ENCODE results near the gene ZNF831. TPM values are rescaled to one million over a fixed set of nuclear protein-coding genes. Genes with fewer than 3 reads are reported as not detected.

The ZNF831 gene
- total RNA-seq, 1 donor from 2014 or later = not detected

DNA sequence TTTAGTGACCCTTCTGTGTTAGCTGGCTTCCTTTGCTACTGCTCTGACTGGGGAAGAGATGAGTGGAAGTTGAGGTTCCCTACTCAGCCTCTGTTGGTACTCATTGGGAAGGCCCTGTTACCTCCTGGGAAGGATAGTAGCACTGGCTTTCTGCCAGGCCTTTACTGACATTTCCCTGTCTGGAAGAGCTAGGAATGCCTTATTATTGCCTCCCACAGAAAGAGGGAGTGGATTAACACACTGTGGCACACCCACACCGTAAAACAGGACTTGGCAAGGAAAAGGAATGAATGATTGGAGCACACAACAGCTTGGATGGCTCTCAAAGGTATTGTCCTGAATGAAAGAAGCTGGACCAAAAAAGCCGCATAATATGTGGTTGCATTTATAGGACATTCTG is 12.2 kb downstream of the ZNF831 start:
- Mint-ChIP-seq H3K27ac (ENCODE audit: unreplicated experiment) (no peak overlapping the region), H3K27me3 (ENCODE audit: low read depth, unreplicated experiment) (peaks cover 33% of the 10 kb centered on the region)
- no peaks in the 10 kb centered on the region for H3K9me3 ChIP-seq (ENCODE audit: insufficient read depth, low read depth, low read length)

DNA sequence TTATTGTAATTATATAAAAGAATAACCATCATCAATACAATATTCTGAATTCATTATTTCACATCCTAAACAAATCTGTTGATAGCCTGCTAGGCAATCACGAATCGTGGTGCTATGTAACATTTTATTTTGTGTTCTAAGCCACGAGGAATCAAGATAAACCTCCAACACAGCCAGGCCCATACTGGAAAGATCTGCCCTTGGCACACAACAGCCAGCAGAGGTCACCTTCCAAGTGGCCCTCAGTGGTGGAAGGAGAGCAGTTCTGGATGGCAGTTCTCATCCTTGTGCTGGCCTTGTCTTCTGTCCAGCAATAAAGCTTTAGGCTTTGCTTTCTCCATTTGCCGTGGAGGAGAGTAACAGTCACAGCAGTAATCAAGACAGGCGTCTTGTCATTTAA is 13.2 kb downstream of the ZNF831 start:
- H3K27me3 ChIP-seq (ENCODE audit: insufficient read depth, low read length) = no peaks in the 10 kb centered on the region
- Mint-ChIP-seq H3K27ac (ENCODE audit: unreplicated experiment) (no peak overlapping the region), H3K36me3 (ENCODE audit: low read depth, unreplicated experiment) (no peaks in the 10 kb centered on the region), H3K27me3 (ENCODE audit: low read depth, unreplicated experiment) (peaks cover 25% of the 10 kb centered on the region), H3K4me3 (ENCODE audit: unreplicated experiment) (no peak overlapping the region), H3K4me1 (ENCODE audit: low read depth, unreplicated experiment) (no peaks in the 10 kb centered on the region), H3K9me3 (ENCODE audit: unreplicated experiment) (peaks cover 8% of the 10 kb centered on the region)
- no peaks in the 10 kb centered on the region for H3K79me2 ChIP-seq (ENCODE audit: insufficient read depth, low read length)
- H3K4me1 ChIP-seq (ENCODE audit: insufficient read depth, low read length) = no peaks in the 10 kb centered on the region
- H3K36me3 ChIP-seq (ENCODE audit: insufficient read depth, low read length) = no peaks in the 10 kb centered on the region
- no peaks in the 10 kb centered on the region for H4K20me1 ChIP-seq (ENCODE audit: insufficient read depth, low read length)
- no peak overlapping the region for H3K27ac ChIP-seq (ENCODE audit: low read depth, low read length)
- no peak overlapping the region for H3K4me2 ChIP-seq (ENCODE audit: low read length)
- H2AFZ ChIP-seq (ENCODE audit: low read depth, low read length) = no peak overlapping the region
- no peak for DNase-seq (ENCODE audit: low read depth)
- TF ChIP-seq, protein P1, sequence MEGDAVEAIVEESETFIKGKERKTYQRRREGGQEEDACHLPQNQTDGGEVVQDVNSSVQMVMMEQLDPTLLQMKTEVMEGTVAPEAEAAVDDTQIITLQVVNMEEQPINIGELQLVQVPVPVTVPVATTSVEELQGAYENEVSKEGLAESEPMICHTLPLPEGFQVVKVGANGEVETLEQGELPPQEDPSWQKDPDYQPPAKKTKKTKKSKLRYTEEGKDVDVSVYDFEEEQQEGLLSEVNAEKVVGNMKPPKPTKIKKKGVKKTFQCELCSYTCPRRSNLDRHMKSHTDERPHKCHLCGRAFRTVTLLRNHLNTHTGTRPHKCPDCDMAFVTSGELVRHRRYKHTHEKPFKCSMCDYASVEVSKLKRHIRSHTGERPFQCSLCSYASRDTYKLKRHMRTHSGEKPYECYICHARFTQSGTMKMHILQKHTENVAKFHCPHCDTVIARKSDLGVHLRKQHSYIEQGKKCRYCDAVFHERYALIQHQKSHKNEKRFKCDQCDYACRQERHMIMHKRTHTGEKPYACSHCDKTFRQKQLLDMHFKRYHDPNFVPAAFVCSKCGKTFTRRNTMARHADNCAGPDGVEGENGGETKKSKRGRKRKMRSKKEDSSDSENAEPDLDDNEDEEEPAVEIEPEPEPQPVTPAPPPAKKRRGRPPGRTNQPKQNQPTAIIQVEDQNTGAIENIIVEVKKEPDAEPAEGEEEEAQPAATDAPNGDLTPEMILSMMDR (IDR thresholded peaks at IDR 0.05; ENCODE audit: insufficient read depth, low read depth, low read length) = no peak
- no peak for TF ChIP-seq EZH2 (IDR thresholded peaks at IDR 0.05; ENCODE audit: insufficient read depth, low read length)
- H3K4me3 ChIP-seq (ENCODE audit: insufficient read depth, low read depth, low read length) = no peak overlapping the region
- no peak overlapping the region for H3K9ac ChIP-seq (ENCODE audit: low read length)
- H3K9me3 ChIP-seq (ENCODE audit: insufficient read depth, low read depth, low read length) = no peaks in the 10 kb centered on the region
- FAIRE-seq = no peak

More for the DNA sequence above, 12.2 kb downstream of the ZNF831 start:
- no peaks in the 10 kb centered on the region for H3K4me1 ChIP-seq (ENCODE audit: insufficient read depth, low read length)
- no peaks in the 10 kb centered on the region for H4K20me1 ChIP-seq (ENCODE audit: insufficient read depth, low read length)
- H3K4me1 Mint-ChIP-seq (ENCODE audit: low read depth, unreplicated experiment) = no peaks in the 10 kb centered on the region
- no peak overlapping the region for H3K9ac ChIP-seq (ENCODE audit: low read length)
- FAIRE-seq = no peak
- H3K79me2 ChIP-seq (ENCODE audit: insufficient read depth, low read length) = no peaks in the 10 kb centered on the region
- H3K27me3 ChIP-seq (ENCODE audit: insufficient read depth, low read length) = no peaks in the 10 kb centered on the region
- no peaks in the 10 kb centered on the region for H3K36me3 ChIP-seq (ENCODE audit: insufficient read depth, low read length)
- no peak overlapping the region for H2AFZ ChIP-seq (ENCODE audit: low read depth, low read length)
- H3K4me3 ChIP-seq (ENCODE audit: insufficient read depth, low read depth, low read length) = no peak overlapping the region
- no peak for DNase-seq (ENCODE audit: low read depth)
- no peaks in the 10 kb centered on the region for H3K36me3 Mint-ChIP-seq (ENCODE audit: low read depth, unreplicated experiment)
- H3K27ac ChIP-seq (ENCODE audit: low read depth, low read length) = no peak overlapping the region
- no peak overlapping the region for H3K4me2 ChIP-seq (ENCODE audit: low read length)
- peaks cover 2% of the 10 kb centered on the region for H3K9me3 Mint-ChIP-seq (ENCODE audit: unreplicated experiment)
- H3K4me3 Mint-ChIP-seq (ENCODE audit: unreplicated experiment) = no peak overlapping the region
- TF ChIP-seq, protein P1 (IDR thresholded peaks at IDR 0.05; ENCODE audit: insufficient read depth, low read depth, low read length) = no peak
- TF ChIP-seq EZH2 (IDR thresholded peaks at IDR 0.05; ENCODE audit: insufficient read depth, low read length) = no peak

DNA sequence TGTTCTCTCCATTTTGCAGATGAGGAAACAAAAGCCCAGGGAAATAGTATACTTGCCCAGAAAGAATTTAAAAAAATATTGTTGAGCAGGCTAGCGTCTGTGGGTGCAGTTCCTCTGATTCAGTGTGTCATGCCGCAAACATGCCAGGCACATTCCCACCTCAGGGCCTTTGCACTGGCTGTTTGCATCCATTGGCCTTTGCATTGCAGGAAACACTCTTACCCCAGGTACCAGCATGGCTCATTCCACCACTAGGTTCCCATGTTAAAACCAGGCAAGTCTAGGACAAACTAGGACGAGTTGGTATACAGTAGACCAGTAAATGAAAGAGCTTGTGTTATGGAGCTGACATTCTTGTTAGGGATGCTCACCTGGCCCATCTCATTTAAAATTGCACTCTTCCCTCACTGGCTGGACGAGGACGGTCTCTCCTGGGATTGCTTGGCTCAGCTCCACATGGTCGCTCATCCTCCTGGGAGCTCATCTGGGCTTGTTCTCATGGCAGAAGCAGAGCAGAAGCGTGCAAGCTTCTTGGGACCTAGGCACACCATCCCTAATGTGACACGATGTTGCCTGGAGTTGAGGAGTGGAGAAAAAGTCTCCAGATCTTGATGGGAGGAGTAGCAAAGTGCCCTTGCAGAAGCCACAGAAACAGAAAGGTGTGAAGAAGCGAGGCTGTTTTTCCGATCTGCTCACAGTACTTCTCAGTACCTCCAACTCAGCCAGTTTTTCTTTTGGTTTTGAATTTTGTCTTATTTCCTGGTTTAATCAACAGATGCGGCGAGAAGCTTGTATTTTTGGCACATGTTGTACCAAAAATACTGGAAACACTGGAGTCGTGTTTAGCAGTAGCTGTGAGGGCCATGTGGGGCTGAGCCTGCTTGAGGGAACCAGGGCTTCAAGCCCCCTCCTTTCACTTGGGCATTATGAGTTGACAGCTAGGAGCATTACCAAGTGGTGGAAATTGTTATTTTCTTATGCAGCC is 13.9 kb downstream of the ZNF831 start:
- Histone ChIP-seq H4K20me1 (ENCODE audit: insufficient read depth, low read length) (no peaks in the 10 kb centered on the region), H3K27ac (ENCODE audit: low read depth, low read length) (no peak overlapping the region), H3K27me3 (ENCODE audit: insufficient read depth, low read length) (no peaks in the 10 kb centered on the region), H3K9ac (ENCODE audit: low read length) (no peak overlapping the region), H3K4me1 (ENCODE audit: insufficient read depth, low read length) (no peaks in the 10 kb centered on the region), H3K4me2 (ENCODE audit: low read length) (no peak overlapping the region), H2AFZ (ENCODE audit: low read depth, low read length) (no peak overlapping the region), H3K4me3 (ENCODE audit: insufficient read depth, low read depth, low read length) (no peak overlapping the region), H3K36me3 (ENCODE audit: insufficient read depth, low read length) (no peaks in the 10 kb centered on the region), H3K79me2 (ENCODE audit: insufficient read depth, low read length) (no peaks in the 10 kb centered on the region), H3K9me3 (ENCODE audit: insufficient read depth, low read depth, low read length) (no peaks in the 10 kb centered on the region)
- DNase-seq (ENCODE audit: low read depth) (no peak), FAIRE-seq (no peak)
- Mint-ChIP-seq H3K4me1 (ENCODE audit: low read depth, unreplicated experiment) (no peaks in the 10 kb centered on the region), H3K27me3 (ENCODE audit: low read depth, unreplicated experiment) (peaks cover 23% of the 10 kb centered on the region), H3K36me3 (ENCODE audit: low read depth, unreplicated experiment) (no peaks in the 10 kb centered on the region), H3K9me3 (ENCODE audit: unreplicated experiment) (peaks cover 9% of the 10 kb centered on the region), H3K4me3 (ENCODE audit: unreplicated experiment) (no peak overlapping the region), H3K27ac (ENCODE audit: unreplicated experiment) (no peak overlapping the region)
- TF ChIP-seq, protein P1 (IDR thresholded peaks at IDR 0.05; ENCODE audit: insufficient read depth, low read depth, low read length) = no peak
- TF ChIP-seq EZH2 (IDR thresholded peaks at IDR 0.05; ENCODE audit: insufficient read depth, low read length) = no peak

All from astrocyte (in vitro differentiated cells and primary cell).